GM18499 (cell line): Measurements from ENCODE around the gene AMOTL1.

Experiments
- ATAC-seq: cut with Tn5 transposase; IDR thresholded peaks from one replicate; pipeline ENCODE4 v1.9.1; 2021; ENCODE audit warnings: moderate number of reproducible peaks; ENCODE audit not compliant: insufficient read depth, unreplicated experiment

The AMOTL1 gene

GRCh38 chr11:94814272-94814976 is 46.3 kb downstream of the AMOTL1 start:
- no peak for ATAC-seq

- ATAC-seq = no peak
These were observed 47.7 kb downstream of the AMOTL1 start for GRCh38 chr11:94815705-94816344.

GRCh38 chr11:94820480-94820879 is 52.3 kb downstream of the AMOTL1 start:
- no peak for ATAC-seq

- ATAC-seq = no peak
These were observed 53.3 kb downstream of the AMOTL1 start for GRCh38 chr11:94821439-94821838.

- ATAC-seq = no peak
These were observed 53.9 kb downstream of the AMOTL1 start for GRCh38 chr11:94822080-94822479.

- no peak for ATAC-seq
These were observed 55.1 kb downstream of the AMOTL1 start for GRCh38 chr11:94823102-94823732.

- no peak for ATAC-seq
These were observed 56.9 kb downstream of the AMOTL1 start for GRCh38 chr11:94825031-94825430.

GRCh38 chr11:94825481-94825880 is 57.3 kb downstream of the AMOTL1 start:
- ATAC-seq = no peak

- ATAC-seq = no peak
These were observed 58.3 kb downstream of the AMOTL1 start for GRCh38 chr11:94826415-94826814.

- no peak for ATAC-seq
These were observed 59.9 kb downstream of the AMOTL1 start for GRCh38 chr11:94828088-94828487.

- ATAC-seq = no peak
These were observed 62.8 kb downstream of the AMOTL1 start for GRCh38 chr11:94830722-94831510.

GRCh38 chr11:94831529-94831928 is 63.4 kb downstream of the AMOTL1 start:
- ATAC-seq = no peak

- no peak for ATAC-seq
These were observed 64.6 kb downstream of the AMOTL1 start for GRCh38 chr11:94832604-94833235.

- no peak for ATAC-seq
These were observed 66.9 kb downstream of the AMOTL1 start for GRCh38 chr11:94834911-94835593.

GRCh38 chr11:94835594-94835927 is 67.4 kb downstream of the AMOTL1 start:
- ATAC-seq = no peak

GRCh38 chr11:94837317-94837716 is 69.2 kb downstream of the AMOTL1 start:
- ATAC-seq = no peak

- ATAC-seq = no peak
These were observed 70.0 kb downstream of the AMOTL1 start for GRCh38 chr11:94838027-94838731.

- no peak for ATAC-seq
These were observed 72.1 kb downstream of the AMOTL1 start for GRCh38 chr11:94840209-94840608.

GRCh38 chr11:94844031-94844430 is 75.9 kb downstream of the AMOTL1 start:
- no peak for ATAC-seq
